Measurements from ENCODE around the gene OR52J3. TPM values are rescaled to one million over a fixed set of nuclear protein-coding genes. Genes with fewer than 3 reads are reported as not detected.

Gene OR52J3
- polyA plus RNA-seq, 3 donors: not detected

DNA sequence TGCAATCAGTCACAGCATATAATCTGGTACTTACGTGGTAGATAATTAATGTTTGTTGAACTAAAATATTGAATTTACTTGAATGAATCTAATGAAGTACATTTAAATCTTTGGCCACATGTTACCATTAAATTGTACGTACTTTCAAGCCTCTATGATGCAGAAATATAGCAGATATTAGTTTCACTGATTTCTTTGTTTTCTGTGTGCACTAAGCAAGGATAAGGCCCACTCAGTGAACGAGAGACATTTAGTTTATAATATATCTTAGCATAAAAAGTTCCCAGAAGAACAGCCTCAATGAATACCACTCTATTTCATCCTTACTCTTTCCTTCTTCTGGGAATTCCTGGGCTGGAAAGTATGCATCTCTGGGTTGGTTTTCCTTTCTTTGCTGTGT is 22.9 kb downstream of the OR52J3 start, which contains the start of gene OR52E1:
Gene OR52E1, plus strand, starts transcription at position 301 of the 400 bp plus-strand sequence.
- Mint-ChIP-seq H3K4me1 (no peaks in the 10 kb centered on the region), H3K4me3 (no peak within 1 kb of the TSS), H3K27me3 (ENCODE audit: low read depth in 3 of 3) (no peaks in the 10 kb centered on the region), H3K9me3 (no peaks in the 10 kb centered on the region), H3K27ac (no peak within 1 kb of the TSS), H3K36me3 (no peaks in the 10 kb centered on the region)
- Histone ChIP-seq H3K9me3 (replicated peaks in 1 of 2; ENCODE audit: control insufficient read depth in 1 of 2, insufficient read depth in 1 of 2, low read length in 2 of 2) (no peaks in the 10 kb centered on the region), H3K4me1 (ENCODE audit: control insufficient read depth in 1 of 2, insufficient read depth in 2 of 2, low read length in 2 of 2) (no peaks in the 10 kb centered on the region), H4K20me1 (ENCODE audit: insufficient read depth, low read length) (no peaks in the 10 kb centered on the region), H3K36me3 (replicated peaks in 1 of 2; ENCODE audit: control insufficient read depth in 1 of 2, insufficient read depth in 2 of 2, low read length in 2 of 2) (no peaks in the 10 kb centered on the region), H3K4me2 (replicated peaks; ENCODE audit: extremely low read depth, low read length, poor library complexity, severe bottlenecking) (no peak within 1 kb of the TSS), H3K4me3 (replicated peaks in 1 of 3; ENCODE audit: low read depth in 2 of 3, low read length in 3 of 3) (no peak within 1 kb of the TSS), H2AFZ (ENCODE audit: insufficient read depth, low read depth, low read length, poor library complexity, severe bottlenecking) (no peak within 1 kb of the TSS), H3K79me2 (ENCODE audit: insufficient read depth, low read length) (no peaks in the 10 kb centered on the region), H3K27me3 (ENCODE audit: control insufficient read depth in 2 of 2, insufficient read depth in 2 of 2, low read length in 2 of 2) (no peaks in the 10 kb centered on the region), H3K9ac (ENCODE audit: insufficient read depth, low read length, poor library complexity, severe bottlenecking) (no peak within 1 kb of the TSS), H3K27ac (ENCODE audit: low read depth in 1 of 2, low read length in 2 of 2) (no peak within 1 kb of the TSS)
- WGBS (ENCODE audit: insufficient coverage): no CpG with 5 or more reads among the region's 3 CpGs
- no peak for DNase-seq
- intact Hi-C loops (cut with micrococcal nuclease): loop anchor here in 1 of 2 donors (5.0 kb wide), 1 partner anchor 278 kb away; no protein-coding TSS in a partner anchor
- no peak for TF ChIP-seq CTCF (IDR thresholded peaks at IDR 0.05)

- no peaks in the 10 kb centered on the region for H3K79me2 ChIP-seq (ENCODE audit: insufficient read depth, low read length)
- Mint-ChIP-seq H3K4me3 (no peak overlapping the region), H3K4me1 (no peaks in the 10 kb centered on the region), H3K9me3 (peaks cover 0 to 2% (median 0%) of the 10 kb centered on the region in 7 donors), H3K27ac (no peak overlapping the region), H3K27me3 (ENCODE audit: low read depth in 3 of 3) (no peaks in the 10 kb centered on the region), H3K36me3 (no peaks in the 10 kb centered on the region)
- no peaks in the 10 kb centered on the region for H3K27me3 ChIP-seq (ENCODE audit: control insufficient read depth in 2 of 2, insufficient read depth in 2 of 2, low read length in 2 of 2)
- H3K4me3 ChIP-seq (replicated peaks in 1 of 3; ENCODE audit: low read depth in 2 of 3, low read length in 3 of 3): no peak overlapping the region
- no peak for TF ChIP-seq CTCF (IDR thresholded peaks at IDR 0.05)
- no peak for DNase-seq
- no peak overlapping the region for H3K9ac ChIP-seq (ENCODE audit: insufficient read depth, low read length, poor library complexity, severe bottlenecking)
- H3K36me3 ChIP-seq (replicated peaks in 1 of 2; ENCODE audit: control insufficient read depth in 1 of 2, insufficient read depth in 2 of 2, low read length in 2 of 2): no peaks in the 10 kb centered on the region
- no peak overlapping the region for H2AFZ ChIP-seq (ENCODE audit: insufficient read depth, low read depth, low read length, poor library complexity, severe bottlenecking)
- no peak overlapping the region for H3K27ac ChIP-seq (ENCODE audit: low read depth in 1 of 2, low read length in 2 of 2)
- H4K20me1 ChIP-seq (ENCODE audit: insufficient read depth, low read length): no peaks in the 10 kb centered on the region
- no peaks in the 10 kb centered on the region for H3K9me3 ChIP-seq (replicated peaks in 1 of 2; ENCODE audit: control insufficient read depth in 1 of 2, insufficient read depth in 1 of 2, low read length in 2 of 2)
- H3K4me1 ChIP-seq (ENCODE audit: control insufficient read depth in 1 of 2, insufficient read depth in 2 of 2, low read length in 2 of 2): no peaks in the 10 kb centered on the region
- no CpG with 5 or more reads among the region's 3 CpGs for WGBS (ENCODE audit: insufficient coverage)
- intact Hi-C loops (cut with micrococcal nuclease): no loop called here
- H3K4me2 ChIP-seq (replicated peaks; ENCODE audit: extremely low read depth, low read length, poor library complexity, severe bottlenecking): no peak overlapping the region
These were observed 25.5 kb downstream of the OR52J3 start for GRCh38 chr11:5071799-5072198.
